ENCODE measurements around the gene NAB1.

DNA sequence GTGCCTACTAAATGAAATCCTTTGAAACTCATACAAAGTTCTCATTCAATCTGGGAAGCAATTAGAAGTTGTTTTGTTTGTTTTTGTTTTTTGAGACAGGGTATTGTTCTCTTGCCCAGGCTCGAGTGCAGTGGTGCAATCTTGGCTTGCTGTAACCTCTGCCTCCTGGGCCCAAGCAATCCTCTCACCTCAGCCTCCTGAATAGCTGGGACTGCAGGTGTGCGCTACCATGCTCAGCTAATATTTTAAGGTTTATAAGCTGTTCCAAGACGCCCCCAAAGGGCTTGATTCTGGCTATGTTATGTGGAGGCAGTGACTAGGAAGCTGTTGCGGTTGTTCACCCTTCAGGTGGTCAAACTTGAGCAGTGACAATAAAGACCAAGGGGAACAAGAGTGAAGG lies 48.5 kb downstream of the NAB1 start:
- TF ChIP-seq GATA2 (IDR thresholded peaks at IDR 0.05; ENCODE audit: low read depth, low read length) (no peak), GATA3 (IDR thresholded peaks at IDR 0.05; ENCODE audit: low read depth, low read length) (no peak)

Measured in SH-SY5Y (cell line).